ENCODE measurements around the gene CCDC188. TPM values are rescaled to one million over a fixed set of nuclear protein-coding genes. Genes with fewer than 3 reads are reported as not detected.

Gene CCDC188
- total RNA-seq, 2 experiments from 2014 or later, result not detected

GRCh38 chr22:20131859-20132685, 18.8 kb downstream of the CCDC188 start:
- Histone ChIP-seq H3K27ac (ENCODE audit: low read depth in 1 of 2, low read length in 2 of 2) (no peak overlapping the region), H3K36me3 (ENCODE audit: insufficient read depth, low read length) (peaks cover 2% of the 10 kb centered on the region), H3K4me1 (ENCODE audit: insufficient read depth, low read length) (peaks cover 59% of the 10 kb centered on the region), H3K4me3 (ENCODE audit: low read length) (peak overlapping the region; percentile 68), H3K27me3 (ENCODE audit: control insufficient read depth in 1 of 2, insufficient read depth in 2 of 2, low read length in 2 of 2) (no peaks in the 10 kb centered on the region), H3K9me3 (ENCODE audit: control insufficient read depth in 1 of 2, insufficient read depth in 1 of 2, low read length in 2 of 2) (no peaks in the 10 kb centered on the region)
- H3K4me1 Mint-ChIP-seq (ENCODE audit: low read depth), result peaks cover 33% of the 10 kb centered on the region
- POLR2A ChIA-PET, result no interaction called here
- no peaks in the 10 kb centered on the region for H3K27me3 Mint-ChIP-seq
- TF ChIP-seq, protein P1, sequence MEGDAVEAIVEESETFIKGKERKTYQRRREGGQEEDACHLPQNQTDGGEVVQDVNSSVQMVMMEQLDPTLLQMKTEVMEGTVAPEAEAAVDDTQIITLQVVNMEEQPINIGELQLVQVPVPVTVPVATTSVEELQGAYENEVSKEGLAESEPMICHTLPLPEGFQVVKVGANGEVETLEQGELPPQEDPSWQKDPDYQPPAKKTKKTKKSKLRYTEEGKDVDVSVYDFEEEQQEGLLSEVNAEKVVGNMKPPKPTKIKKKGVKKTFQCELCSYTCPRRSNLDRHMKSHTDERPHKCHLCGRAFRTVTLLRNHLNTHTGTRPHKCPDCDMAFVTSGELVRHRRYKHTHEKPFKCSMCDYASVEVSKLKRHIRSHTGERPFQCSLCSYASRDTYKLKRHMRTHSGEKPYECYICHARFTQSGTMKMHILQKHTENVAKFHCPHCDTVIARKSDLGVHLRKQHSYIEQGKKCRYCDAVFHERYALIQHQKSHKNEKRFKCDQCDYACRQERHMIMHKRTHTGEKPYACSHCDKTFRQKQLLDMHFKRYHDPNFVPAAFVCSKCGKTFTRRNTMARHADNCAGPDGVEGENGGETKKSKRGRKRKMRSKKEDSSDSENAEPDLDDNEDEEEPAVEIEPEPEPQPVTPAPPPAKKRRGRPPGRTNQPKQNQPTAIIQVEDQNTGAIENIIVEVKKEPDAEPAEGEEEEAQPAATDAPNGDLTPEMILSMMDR (IDR thresholded peaks at IDR 0.05), result no peak
- H3K36me3 Mint-ChIP-seq (ENCODE audit: low read depth), result peaks cover 12% of the 10 kb centered on the region
- peak; percentile 4 for ATAC-seq (ENCODE audit: poor library complexity)
- no peak overlapping the region for H3K27ac Mint-ChIP-seq
- intact Hi-C loops (cut with DNase I, micrococcal nuclease), result loop anchor here in 1 of 2 experiments (1.0 to 5.0 kb wide), 3 partner anchors 15 to 116 kb away; partner anchors contain the start of genes ARVCF and TRMT2A
- CTCF ChIA-PET, result no interaction called here
- H3K9me3 Mint-ChIP-seq, result no peaks in the 10 kb centered on the region
- peak in 3 of 14 experiments; percentile 8 to 61 (median 45) for DNase-seq
- H3K4me3 Mint-ChIP-seq, result peak overlapping the region; percentile 86

DNA sequence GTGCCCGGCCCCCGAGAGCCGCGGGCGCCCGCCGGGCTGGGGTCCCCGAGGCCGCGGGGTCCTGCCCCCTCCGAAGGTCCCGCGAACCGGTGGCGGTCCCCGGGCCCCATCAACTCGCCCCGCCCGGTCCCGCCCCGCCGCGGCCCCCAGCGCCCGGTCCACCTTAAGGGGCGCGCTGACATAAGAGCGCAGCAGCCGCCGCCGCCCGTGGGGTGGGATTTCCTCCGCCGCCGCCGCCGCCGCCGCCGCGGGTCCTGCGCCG, 19.3 kb downstream of the CCDC188 start, which contains the start of gene ZDHHC8:
Gene ZDHHC8, plus strand, starts transcription at position 208 of the 262 bp plus-strand sequence. CDS start 144 bp downstream, outside the sequence.
- Histone ChIP-seq H3K4me1 (ENCODE audit: insufficient read depth, low read length) (peaks cover 57% of the 10 kb centered on the region), H3K27me3 (ENCODE audit: control insufficient read depth in 1 of 2, insufficient read depth in 2 of 2, low read length in 2 of 2) (no peaks in the 10 kb centered on the region), H3K36me3 (ENCODE audit: insufficient read depth, low read length) (peaks cover 6% of the 10 kb centered on the region), H3K27ac (ENCODE audit: low read depth in 1 of 2, low read length in 2 of 2) (peak within 1 kb of the TSS; percentile 38 to 75), H3K4me3 (ENCODE audit: low read length) (peak within 1 kb of the TSS; percentile 70), H3K9me3 (ENCODE audit: control insufficient read depth in 1 of 2, insufficient read depth in 1 of 2, low read length in 2 of 2) (no peaks in the 10 kb centered on the region)
- Mint-ChIP-seq H3K4me1 (ENCODE audit: low read depth) (peaks cover 32% of the 10 kb centered on the region), H3K27ac (peak within 1 kb of the TSS; percentile 79), H3K36me3 (ENCODE audit: low read depth) (peaks cover 18% of the 10 kb centered on the region), H3K4me3 (peak within 1 kb of the TSS; percentile 86), H3K9me3 (no peaks in the 10 kb centered on the region), H3K27me3 (no peaks in the 10 kb centered on the region)
- CTCF ChIA-PET, result no interaction called here
- TF ChIP-seq, protein P1 (IDR thresholded peaks at IDR 0.05), result no peak
- intact Hi-C loops (cut with DNase I, micrococcal nuclease), result loop anchor here in 1 of 2 experiments (1.0 to 5.0 kb wide), 3 partner anchors 14 to 115 kb away; partner anchors contain the start of genes ARVCF and TRMT2A
- POLR2A ChIA-PET, result interaction anchor here (1.3 to 1.7 kb wide), 2 partner anchors 9 to 15 kb away, joined by 4 to 8 read pairs; partner anchors contain the start of gene TRMT2A
- peak in 12 of 14 experiments; percentile 27 to 78 (median 51) for DNase-seq
- ATAC-seq (ENCODE audit: poor library complexity), result peak; percentile 59

DNA sequence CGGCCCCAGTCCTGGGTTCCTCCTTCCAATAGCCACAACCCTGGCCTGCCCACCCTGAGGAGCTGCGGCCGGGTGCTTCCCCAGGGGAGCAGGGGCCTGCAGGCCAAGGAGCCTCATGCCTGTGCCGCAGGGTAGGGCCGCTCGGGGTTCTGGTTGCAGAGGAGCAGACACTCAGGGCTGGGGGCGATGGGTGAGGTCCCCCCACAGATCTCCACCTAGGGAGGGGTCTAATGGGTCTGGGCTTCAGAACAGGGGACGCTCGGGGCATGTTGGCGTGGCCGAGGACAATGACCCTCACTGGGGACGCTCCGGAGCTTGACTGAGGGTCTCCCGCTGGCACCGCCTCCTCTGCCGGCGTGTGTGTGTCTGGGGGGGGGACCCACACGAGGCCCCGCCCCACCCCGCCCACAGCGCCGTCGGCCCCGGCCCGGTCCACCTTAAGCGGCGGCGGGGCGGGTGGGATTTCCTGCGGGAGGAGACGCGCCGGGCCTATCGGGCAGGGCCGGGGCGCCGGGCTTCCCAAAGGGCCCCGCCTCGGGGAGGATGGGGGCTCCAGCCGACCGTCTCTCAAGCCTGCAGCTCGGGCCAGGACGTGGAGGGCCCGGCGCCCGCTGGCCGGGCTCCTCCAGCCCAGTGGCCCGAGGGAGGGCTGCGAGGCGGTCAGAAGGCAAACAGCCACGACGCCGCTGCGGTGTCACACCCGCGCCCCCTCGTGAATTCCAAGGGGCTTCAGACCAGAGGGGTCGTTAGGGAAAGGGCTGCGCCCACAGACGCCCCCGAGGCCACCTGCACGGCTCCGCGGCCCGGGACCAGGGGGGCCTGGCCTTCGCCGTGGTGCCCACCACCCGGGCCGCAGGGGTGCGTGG, 19.9 kb downstream of the CCDC188 start:
- H3K27ac ChIP-seq (ENCODE audit: low read depth in 1 of 2, low read length in 2 of 2), result peak overlapping the region; percentile 38 to 75
- Mint-ChIP-seq H3K27me3 (no peaks in the 10 kb centered on the region), H3K36me3 (ENCODE audit: low read depth) (peaks cover 22% of the 10 kb centered on the region), H3K4me3 (peak overlapping the region; percentile 85), H3K4me1 (ENCODE audit: low read depth) (peaks cover 28% of the 10 kb centered on the region), H3K9me3 (no peaks in the 10 kb centered on the region), H3K27ac (peak overlapping the region; percentile 79)
- peaks cover 54% of the 10 kb centered on the region for H3K4me1 ChIP-seq (ENCODE audit: insufficient read depth, low read length)
- DNase-seq (peak; percentile 58 to 88 (median 82)), ATAC-seq (ENCODE audit: poor library complexity) (peak; percentile 71)
- H3K27me3 ChIP-seq (ENCODE audit: control insufficient read depth in 1 of 2, insufficient read depth in 2 of 2, low read length in 2 of 2), result no peaks in the 10 kb centered on the region
- H3K36me3 ChIP-seq (ENCODE audit: insufficient read depth, low read length), result peaks cover 12% of the 10 kb centered on the region
- TF ChIP-seq, protein P1 (IDR thresholded peaks at IDR 0.05), result no peak
- intact Hi-C loops (cut with DNase I, micrococcal nuclease), result loop anchor here in 1 of 2 experiments (1.0 to 5.0 kb wide), 3 partner anchors 14 to 115 kb away; partner anchors contain the start of genes ARVCF and TRMT2A
- ChIA-PET CTCF (interaction anchor here (2.8 kb wide), 1 partner anchor 160 kb away, joined by 22 read pairs; no protein-coding TSS in a partner anchor), POLR2A (interaction anchor here (1.3 to 1.7 kb wide), 3 partner anchors 9 to 161 kb away, joined by 4 to 8 read pairs (median 5); partner anchors contain the start of gene TRMT2A)
- H3K9me3 ChIP-seq (ENCODE audit: control insufficient read depth in 1 of 2, insufficient read depth in 1 of 2, low read length in 2 of 2), result no peaks in the 10 kb centered on the region
- peak overlapping the region; percentile 70 for H3K4me3 ChIP-seq (ENCODE audit: low read length)

All from CD4-positive, alpha-beta T cell (primary cell).